ENCODE results near the gene MMEL1. TPM values are rescaled to one million over a fixed set of nuclear protein-coding genes. Genes with fewer than 3 reads are reported as not detected.

MMEL1 gene
- total RNA-seq, 2 donors from 2014 or later: 4.6 to 13.6 TPM

- no peak for DNase-seq (ENCODE audit: low spot score)
- TF ChIP-seq CTCF (IDR thresholded peaks at IDR 0.05): no peak
- TF ChIP-seq POLR2AphosphoS5 (IDR thresholded peaks at IDR 0.05): no peak
- TF ChIP-seq POLR2A (IDR thresholded peaks at IDR 0.05): no peak
- Histone ChIP-seq H3K4me3 (no peak overlapping the region), H3K9me3 (no peaks in the 10 kb centered on the region), H3K27ac (no peak overlapping the region), H3K4me1 (replicated peaks) (peaks cover 19% of the 10 kb centered on the region), H3K27me3 (replicated peaks; ENCODE audit: insufficient read depth) (no peaks in the 10 kb centered on the region), H3K36me3 (no peaks in the 10 kb centered on the region)
- 87% methylated on average over 5 of the region's 5 CpGs for WGBS
- intact Hi-C loops (cut with DNase I): no loop called here
These were observed 41.6 kb downstream of the MMEL1 start for GRCh38 chr1:2591233-2591580.

GRCh38 chr1:2590233-2591141 lies 42.3 kb downstream of the MMEL1 start:
- no peaks in the 10 kb centered on the region for H3K36me3 ChIP-seq
- DNase-seq (ENCODE audit: low spot score): no peak
- no peak overlapping the region for H3K27ac ChIP-seq
- intact Hi-C loops (cut with DNase I): no loop called here
- TF ChIP-seq POLR2A (IDR thresholded peaks at IDR 0.05) (no peak), POLR2AphosphoS5 (IDR thresholded peaks at IDR 0.05) (no peak), CTCF (IDR thresholded peaks at IDR 0.05) (no peak)
- H3K4me1 ChIP-seq (replicated peaks): peaks cover 19% of the 10 kb centered on the region
- H3K27me3 ChIP-seq (replicated peaks; ENCODE audit: insufficient read depth): no peaks in the 10 kb centered on the region
- H3K9me3 ChIP-seq: no peaks in the 10 kb centered on the region
- WGBS: 96% methylated on average over 31 of the region's 31 CpGs
- no peak overlapping the region for H3K4me3 ChIP-seq

- no peak for DNase-seq (ENCODE audit: low spot score)
- intact Hi-C loops (cut with DNase I): loop anchor here (5.0 to 10.0 kb wide), 2 partner anchors 53 to 395 kb away; partner anchors contain the start of gene FAAP20
- Histone ChIP-seq H3K36me3 (no peaks in the 10 kb centered on the region), H3K4me1 (replicated peaks) (peaks cover 27% of the 10 kb centered on the region), H3K27me3 (replicated peaks; ENCODE audit: insufficient read depth) (no peaks in the 10 kb centered on the region), H3K9me3 (no peaks in the 10 kb centered on the region), H3K27ac (no peak overlapping the region), H3K4me3 (no peak overlapping the region)
- 90% methylated on average over 25 of the region's 25 CpGs for WGBS
- TF ChIP-seq POLR2A (IDR thresholded peaks at IDR 0.05): no peak
- no peak for TF ChIP-seq CTCF (IDR thresholded peaks at IDR 0.05)
These were observed 43.2 kb downstream of the MMEL1 start for GRCh38 chr1:2589431-2590232.

- Histone ChIP-seq H3K4me3 (no peak overlapping the region), H3K27me3 (replicated peaks; ENCODE audit: insufficient read depth) (no peaks in the 10 kb centered on the region), H3K36me3 (no peaks in the 10 kb centered on the region), H3K27ac (no peak overlapping the region), H3K9me3 (no peaks in the 10 kb centered on the region), H3K4me1 (replicated peaks) (peaks cover 25% of the 10 kb centered on the region)
- DNase-seq (ENCODE audit: low spot score): no peak
- TF ChIP-seq CTCF (IDR thresholded peaks at IDR 0.05): no peak
- no peak for TF ChIP-seq POLR2A (IDR thresholded peaks at IDR 0.05)
- TF ChIP-seq POLR2AphosphoS5 (IDR thresholded peaks at IDR 0.05): no peak
- intact Hi-C loops (cut with DNase I): loop anchor here (5.0 to 10.0 kb wide), 2 partner anchors 53 to 394 kb away; partner anchors contain the start of gene FAAP20
- WGBS: 88% methylated on average over 19 of the region's 23 CpGs
These were observed 44.0 kb downstream of the MMEL1 start for GRCh38 chr1:2588661-2589430.

Measured in prostate gland (tissue), 2 donors.